Jurkat, Clone E6-1 (cell line): Measurements from ENCODE around the gene CBX7.

Experiments
- DNase-seq: peaks from one replicate; pipeline ENCODE4 v3.0.0-alpha.2; 2011; ENCODE audit warnings: low read depth, low spot score
- H3K4me3 ChIP-seq: 2 replicates; pipeline ENCODE4 v1.5.1; 2011; ENCODE audit warnings: mild to moderate bottlenecking, low read length, control low read depth, moderate library complexity

The CBX7 gene

DNA sequence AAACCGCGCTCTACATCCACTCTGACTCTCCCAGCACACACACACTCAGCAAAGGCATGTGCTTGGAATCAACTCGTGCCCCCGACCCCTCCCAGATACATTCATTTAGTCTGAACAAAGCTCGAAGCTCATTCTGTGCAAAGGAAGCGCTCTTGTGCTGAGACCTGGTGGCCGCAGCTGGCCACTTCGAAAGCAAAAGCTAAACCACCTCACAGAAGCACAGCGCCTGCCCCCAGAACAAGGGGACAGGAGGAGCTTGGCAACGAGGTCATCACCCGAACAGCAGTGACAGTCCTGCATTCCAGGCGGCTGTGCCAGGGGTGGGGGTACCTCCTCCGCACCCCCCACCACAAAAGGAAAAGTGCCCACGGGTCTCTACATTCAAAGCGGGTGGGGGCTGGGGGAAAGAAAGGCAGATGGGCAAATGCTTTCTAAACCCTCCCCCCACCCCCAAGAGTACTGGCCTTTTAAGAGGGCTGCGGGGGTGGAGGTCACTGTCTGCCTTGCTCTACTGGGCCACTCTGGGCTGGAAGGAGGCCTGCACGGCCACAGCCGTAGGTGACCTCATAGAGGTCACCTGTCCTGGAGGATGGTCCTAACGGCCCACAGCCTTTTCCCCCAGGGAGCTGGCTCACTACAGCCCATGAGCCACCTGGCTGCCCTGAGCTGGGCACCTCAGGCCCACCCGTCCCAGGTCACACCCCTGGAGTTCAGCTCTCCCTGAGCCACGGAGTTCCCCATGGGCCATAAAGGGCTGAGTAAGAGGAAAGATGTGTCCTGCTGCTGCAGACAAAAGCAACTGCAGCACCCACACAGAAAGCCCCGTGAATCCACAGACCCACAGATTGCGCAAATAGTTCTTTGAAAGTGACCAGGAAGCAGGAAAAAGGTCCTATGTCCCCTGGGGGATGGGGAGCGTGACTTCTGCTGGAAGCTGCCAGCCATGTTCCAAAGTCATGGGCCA, 21.3 kb downstream of the CBX7 start:
- no peak for DNase-seq
- no peak overlapping the region for H3K4me3 ChIP-seq

DNA sequence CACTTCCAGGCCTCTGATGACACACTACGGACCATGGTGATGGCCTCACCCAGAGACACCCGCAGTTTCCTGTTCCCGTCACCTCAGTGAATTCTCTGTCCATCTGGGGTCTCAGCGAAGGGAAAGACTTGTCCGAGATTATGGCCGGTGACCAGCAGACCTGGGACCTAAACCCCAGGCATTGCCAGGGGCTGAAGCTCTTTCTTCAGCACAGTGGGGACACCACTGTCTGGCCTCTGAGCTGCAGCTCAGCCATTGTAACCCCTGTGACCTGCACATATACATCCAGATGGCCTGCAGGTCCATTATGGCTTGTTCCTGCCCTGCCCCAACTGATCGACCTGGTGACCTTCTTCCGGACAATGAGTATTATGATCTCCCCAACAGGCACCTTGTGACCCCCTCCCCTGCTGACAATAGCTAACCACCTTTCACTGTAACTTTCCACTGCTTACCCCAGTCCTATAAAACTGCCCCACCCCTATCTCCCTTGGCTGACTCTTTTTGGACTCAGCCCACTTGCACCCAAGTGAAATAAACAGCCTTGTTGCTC, 22.3 kb downstream of the CBX7 start:
- H3K4me3 ChIP-seq: no peak overlapping the region
- DNase-seq: no peak

DNA sequence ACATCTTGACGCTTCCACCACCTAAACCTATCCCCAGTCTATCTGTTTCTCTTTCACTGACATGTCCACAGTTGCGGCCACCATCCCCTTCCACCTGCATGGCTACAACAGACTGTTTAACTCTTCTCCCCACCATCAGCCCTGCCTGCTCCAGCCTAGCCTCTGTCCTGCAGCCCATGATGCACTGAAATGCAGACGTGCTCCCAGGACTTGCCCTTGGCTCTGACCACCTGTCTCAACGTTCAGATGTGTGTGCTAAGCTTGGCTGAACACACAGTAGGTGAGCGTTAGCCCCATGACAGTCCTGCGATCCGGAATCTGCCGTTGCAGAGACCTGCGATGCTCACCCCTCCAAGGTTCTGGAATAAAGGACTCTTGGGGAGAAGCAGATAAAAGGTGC, 22.7 kb downstream of the CBX7 start:
- DNase-seq: no peak
- H3K4me3 ChIP-seq: no peak overlapping the region

DNA sequence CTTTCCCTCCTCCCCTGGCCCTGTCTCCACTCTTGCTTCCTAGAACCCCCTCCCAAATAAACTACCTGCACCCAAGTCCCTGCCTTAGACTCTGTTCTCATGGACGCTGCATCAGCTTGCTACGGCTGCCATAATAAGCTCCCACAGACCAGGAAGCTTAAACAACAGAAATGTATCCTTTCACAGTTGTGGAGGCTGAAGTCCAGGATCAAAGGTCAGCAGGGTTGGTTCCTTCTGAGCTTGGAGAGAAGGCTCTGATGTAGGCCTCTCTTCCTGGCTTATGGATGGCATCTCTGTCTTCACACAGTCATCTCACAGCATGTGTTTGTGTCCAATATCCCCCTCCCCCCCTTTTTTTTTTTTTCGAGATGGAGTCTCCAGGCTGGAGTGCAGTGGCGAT, 23.4 kb downstream of the CBX7 start:
- H3K4me3 ChIP-seq: no peak overlapping the region
- no peak for DNase-seq

DNA sequence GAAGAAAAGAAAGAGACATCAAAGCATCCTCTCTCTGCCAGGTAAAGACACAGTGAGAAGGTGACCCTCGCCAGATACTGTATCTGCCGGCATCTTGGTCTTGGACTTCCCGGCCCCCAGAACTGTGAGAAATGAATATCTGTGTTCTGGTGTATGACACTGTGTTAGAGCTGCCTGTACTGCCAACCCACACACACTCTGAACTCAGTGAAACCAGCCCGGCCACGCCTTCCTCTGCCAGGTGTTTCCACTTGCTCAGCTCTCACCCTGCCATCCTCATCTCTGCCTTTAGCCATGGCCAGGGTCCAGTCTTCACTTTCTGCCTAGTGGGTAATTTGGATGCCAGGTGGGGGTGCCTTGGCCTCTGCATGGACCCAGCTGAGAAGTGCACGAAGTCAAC, 24.0 kb downstream of the CBX7 start:
- DNase-seq: no peak
- no peak overlapping the region for H3K4me3 ChIP-seq

DNA sequence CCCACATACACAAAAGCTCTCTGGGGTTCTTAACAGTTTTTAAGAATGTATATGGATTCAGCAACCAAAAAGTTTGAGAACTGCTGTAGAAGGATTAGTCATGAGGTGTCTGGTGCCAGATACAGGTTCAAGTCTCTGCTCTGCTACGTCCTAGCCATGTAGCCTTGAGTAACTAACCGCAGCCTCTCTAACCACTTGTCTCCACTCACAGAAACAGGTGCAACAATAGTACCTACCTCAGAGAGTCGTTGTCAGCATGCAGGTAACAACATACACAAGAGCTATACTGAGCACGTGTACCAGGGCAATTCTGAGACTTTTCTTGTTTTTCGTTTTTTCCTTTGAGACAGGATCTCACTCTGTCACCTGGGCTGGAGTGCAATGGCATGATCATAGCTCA, 26.9 kb downstream of the CBX7 start:
- no peak overlapping the region for H3K4me3 ChIP-seq
- no peak for DNase-seq

DNA sequence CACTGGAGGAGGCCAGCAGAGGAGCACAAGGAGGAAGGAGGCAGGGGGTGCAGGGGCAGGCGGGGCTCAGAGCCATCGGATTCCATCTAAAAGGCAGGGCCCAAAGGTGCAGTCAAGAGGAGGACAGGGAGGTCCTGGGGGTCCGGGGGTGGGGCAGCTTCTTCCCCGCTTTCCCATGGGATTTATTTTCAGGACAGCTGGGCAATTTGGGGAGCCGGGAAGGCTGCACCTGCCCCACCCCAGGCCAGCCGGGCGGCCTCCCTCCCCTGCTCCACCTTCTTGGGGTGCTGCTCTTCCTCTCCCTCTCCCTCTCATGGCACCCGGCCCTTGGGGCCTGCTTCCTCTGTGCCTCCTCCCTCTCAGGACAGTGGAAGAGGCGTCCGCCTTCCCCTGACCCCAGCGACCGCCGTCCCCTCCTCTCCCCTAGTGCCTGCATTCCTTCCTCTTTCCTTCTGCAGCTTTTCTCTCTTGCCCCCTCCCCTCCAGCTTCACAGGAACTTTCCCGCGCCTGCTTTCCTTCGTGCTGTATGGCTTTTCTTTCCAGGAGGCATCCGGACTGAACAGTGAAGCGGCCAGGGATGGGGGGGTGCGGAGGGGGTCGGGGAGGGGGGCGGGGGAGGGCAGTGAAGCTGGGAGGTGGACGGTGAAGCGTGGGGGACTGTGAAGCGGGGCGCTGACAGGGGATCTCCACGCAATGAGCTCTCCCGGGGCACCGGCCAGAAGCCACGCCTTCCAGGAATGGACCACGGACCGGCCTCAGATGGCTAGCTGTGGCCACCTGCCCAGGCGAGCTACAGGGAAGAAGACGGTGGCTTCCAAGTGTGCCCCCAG, 28.5 kb downstream of the CBX7 start:
- no peak for DNase-seq
- H3K4me3 ChIP-seq: no peak overlapping the region

DNA sequence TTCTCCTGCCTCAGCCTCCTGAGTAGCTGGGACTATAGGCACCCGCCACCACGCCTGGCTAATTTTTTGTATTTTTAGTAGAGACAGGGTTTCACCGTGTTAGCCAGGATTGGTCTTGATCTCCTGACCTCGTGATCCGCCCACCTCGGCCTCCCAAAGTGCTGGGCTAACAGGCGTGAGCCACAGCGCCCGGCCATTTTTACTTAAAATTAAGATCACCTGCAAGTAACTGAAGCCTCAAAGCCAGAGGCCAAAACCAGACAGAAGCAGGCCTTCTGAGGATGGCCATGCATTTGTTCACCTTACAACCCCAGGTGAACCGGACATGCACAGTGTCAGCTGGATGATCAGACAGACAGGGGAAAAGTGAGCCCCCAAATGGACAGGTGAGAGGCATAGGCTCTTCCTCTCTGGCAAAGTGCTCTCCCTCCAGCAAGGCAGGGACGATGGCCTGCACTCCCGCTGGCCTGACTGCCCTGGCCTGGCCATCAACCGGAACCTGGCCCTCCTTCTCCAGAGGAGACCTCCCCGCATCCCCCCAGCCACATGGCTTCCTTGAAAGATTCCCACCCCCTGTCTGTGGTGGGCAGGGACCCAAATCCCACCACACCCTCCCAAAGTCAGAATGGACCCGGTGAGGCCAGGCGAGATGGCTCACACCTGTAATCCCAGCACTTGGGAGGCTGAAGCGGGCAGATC, 29.6 kb downstream of the CBX7 start:
- no peak overlapping the region for H3K4me3 ChIP-seq
- DNase-seq: no peak

DNA sequence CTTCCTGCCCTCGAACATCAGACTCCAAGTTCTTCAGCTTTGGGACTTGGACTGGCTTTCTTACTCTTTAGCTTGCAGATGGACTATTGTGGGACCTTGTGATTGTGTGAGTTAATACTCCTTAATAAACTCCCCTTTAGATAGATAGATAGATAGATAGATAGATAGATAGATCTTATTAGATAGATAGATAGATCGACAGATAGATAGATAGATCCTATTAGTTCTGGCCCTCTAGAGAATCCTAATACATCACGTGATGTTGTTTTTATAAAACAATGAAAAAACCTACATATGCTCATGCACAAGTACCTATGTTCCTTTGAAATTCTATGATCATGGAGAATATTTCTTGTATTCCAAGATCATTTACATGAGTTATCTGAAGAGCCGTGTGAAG, 31.5 kb downstream of the CBX7 start:
- no peak overlapping the region for H3K4me3 ChIP-seq
- no peak for DNase-seq

DNA sequence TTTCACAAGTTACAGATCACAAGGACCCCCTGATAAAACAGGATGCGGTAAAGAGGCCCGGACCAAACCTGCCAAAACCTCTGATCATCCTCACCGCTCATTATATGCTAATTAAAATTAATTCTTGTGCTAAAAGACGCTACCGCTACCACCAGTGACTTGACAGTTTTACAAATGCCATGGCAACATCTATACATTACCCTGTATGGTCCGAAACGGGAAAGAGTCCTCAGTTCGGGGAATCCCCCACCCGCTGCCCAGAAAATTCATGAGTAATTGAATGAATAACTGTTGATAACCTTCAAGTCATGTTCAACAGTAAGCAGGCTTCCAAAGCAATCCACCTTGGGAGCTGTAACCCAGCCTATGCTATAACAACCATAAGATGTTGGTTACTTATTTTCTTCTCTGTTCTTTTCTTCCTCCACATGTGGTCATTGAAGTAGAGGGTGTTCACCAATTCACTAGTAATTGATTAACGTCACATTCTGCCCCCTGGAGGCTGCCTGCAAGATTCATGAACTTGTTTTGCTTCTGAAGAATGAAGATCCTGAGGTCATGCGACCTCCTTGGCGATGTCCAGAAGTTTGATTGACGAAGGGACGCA, 34.8 kb downstream of the CBX7 start:
- no peak for DNase-seq
- H3K4me3 ChIP-seq: no peak overlapping the region

DNA sequence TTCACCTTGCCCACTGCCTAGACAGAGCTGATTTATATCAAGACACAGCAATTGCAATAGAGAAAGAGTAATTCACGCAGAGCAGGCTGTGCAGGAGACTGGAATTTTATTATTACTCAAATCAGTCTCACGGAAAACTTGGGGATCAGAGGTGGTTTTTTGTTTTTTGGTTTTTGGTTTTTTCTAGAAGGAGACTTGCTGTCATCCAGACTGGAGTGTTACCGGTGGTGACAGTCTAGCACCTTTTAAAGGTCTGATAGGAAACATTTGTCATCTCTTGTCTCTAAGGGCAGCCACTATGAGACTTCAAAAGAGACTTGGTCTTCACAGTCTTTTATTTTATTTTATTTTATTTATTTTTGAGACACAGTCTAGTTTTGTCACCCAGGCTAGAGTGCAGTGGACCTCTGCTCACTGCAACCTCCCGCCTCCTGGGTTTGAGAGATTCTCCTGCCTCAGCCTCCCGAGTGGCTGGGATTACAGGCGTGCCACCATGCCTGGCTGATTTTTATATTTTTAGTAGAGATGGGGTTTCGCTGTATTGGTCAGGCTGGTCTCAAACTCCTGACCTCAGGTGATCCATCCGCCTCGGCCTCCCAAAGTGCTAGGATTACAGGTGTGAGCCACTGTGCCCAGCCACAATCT, 36.4 kb downstream of the CBX7 start:
- no peak for DNase-seq
- H3K4me3 ChIP-seq: no peak overlapping the region

DNA sequence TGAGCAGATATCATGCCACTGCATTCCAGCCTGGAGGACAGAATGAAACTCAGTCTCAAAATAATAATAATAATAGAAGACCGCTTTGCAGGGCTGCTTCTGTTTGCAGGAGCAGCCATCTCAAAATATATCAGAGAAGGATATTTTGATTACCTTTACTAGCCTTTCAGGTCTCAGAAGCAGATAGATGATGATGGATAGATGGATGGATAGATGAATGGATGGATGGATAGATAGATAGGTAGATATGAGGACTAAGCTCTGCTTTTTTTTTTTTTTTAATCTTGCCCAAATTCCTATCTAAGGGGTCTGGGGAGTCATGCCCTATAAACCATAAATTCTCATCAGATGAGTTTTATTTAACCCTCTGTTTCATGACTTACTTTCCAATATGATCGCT, 36.9 kb downstream of the CBX7 start:
- no peak overlapping the region for H3K4me3 ChIP-seq
- DNase-seq: no peak

DNA sequence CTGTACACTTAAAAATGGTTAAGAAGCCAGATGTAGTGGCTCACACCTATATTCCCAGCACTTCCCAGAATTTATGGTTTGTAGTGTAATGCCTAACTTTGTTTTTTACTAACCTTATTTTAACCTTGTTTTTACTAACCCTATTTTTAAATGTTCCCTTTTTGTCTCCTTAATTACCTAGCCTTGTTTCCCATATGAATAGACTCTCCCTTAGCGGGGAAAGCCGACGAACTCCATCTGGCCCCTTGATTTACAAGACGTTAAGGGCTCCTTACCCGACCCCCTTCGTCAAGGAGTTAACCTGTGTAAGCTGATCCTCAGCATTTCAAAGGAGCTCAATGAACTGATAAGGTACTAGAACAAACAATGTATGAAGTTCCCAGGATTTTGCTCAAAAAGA, 38.4 kb downstream of the CBX7 start:
- DNase-seq: no peak
- H3K4me3 ChIP-seq: no peak overlapping the region

DNA sequence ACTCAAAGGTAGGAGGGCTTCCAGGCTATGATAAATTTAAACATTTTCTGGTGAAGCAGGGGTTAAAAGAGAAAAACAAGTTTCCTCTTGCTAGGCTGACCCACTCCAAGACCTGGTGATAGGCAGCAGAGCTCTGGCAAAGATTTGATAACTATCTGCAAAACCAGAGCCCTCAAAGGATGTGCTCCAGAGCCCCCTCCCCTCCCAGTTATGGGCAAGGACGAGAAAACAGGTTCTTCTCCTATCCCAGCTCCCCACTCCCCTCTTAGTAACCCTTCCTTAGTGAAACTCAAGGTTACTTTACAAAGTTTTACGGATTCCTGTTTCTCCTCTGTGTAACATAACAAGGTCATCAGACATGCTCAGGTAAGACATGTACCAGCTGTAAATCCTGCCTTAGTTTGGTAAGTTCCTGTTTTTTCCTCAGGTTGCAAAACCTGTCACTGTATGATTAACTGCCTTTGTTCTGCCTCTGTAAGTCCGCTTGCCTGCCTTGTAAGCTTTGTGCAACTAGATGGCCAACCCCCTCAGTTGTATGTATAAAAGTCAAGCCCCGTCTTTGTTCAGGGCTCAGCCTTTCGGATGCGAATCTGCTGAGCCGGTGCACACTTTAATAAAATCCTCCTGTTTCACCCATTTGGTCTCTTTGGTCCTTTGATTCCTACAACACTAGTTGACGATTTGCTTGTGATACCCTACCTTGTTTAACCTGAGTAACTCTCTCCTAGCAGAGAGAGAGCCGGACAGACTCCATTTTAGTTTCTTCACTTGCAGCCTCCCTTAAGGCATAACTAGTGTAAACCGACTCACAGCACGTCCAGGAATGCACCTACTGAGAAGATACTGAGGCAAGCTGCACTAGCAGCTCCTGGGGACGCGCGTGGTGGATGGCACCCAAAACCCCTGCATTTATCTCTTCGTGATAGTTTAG, 41.6 kb downstream of the CBX7 start:
- no peak overlapping the region for H3K4me3 ChIP-seq
- no peak for DNase-seq

DNA sequence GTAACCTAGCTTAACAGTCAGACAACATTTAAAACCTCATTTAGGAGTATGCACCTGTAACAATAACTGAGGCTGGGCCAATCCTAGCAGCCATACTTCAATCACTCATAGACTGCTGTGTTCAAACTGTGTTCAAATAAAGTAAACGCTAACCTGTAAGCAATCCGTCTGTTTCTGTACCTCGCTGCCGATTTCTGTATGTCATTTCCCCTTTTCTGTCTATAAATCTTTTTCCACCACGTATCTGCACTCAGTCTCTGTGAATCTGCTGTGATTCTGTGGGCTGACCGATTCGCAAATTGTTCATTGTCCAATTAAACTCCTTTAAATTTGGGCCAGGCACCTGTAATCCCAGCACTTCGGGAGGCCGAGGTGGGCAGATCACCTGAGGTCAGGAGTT, 43.1 kb downstream of the CBX7 start:
- no peak for DNase-seq

DNA sequence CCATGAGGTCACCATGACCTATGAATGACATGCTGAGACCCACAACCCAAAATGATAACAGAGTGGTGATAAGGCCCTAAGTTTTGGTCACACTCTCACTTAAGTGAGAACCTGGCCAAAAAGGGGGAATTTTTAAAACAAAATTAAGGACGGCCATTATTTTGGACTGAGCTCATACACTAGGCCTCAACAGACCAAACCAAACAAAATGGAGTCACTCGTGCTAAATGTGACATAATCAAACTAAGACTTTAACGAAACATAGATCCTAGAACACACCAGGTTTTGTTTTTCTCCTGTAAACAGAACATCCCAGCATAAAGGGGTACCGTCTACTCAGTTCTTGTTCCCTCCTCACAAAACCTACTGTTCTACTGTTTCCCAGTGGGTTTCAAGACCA, 44.0 kb downstream of the CBX7 start:
- DNase-seq: no peak
- H3K4me3 ChIP-seq: no peak overlapping the region

More for the DNA sequence above, 43.1 kb downstream of the CBX7 start:
- no peak overlapping the region for H3K4me3 ChIP-seq

DNA sequence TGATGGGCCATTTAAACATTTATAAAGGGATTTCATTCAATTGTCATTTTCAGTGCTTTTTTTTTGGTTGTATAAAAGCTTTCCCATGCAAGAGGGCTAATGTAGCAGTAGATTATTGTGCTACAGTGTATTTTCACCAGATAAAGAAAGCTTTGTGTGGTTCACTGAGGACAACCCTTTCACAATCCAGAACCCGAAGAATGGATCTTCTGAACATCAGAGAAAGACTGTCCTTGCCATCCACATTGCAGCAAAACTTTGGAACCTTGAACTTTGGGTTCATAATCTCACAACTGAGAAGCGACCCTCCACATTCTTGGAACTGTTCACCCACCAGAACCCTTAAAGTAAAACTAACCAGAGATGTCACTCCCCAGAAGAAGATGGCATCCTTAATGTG, 46.2 kb downstream of the CBX7 start:
- DNase-seq: no peak
- H3K4me3 ChIP-seq: no peak overlapping the region

DNA sequence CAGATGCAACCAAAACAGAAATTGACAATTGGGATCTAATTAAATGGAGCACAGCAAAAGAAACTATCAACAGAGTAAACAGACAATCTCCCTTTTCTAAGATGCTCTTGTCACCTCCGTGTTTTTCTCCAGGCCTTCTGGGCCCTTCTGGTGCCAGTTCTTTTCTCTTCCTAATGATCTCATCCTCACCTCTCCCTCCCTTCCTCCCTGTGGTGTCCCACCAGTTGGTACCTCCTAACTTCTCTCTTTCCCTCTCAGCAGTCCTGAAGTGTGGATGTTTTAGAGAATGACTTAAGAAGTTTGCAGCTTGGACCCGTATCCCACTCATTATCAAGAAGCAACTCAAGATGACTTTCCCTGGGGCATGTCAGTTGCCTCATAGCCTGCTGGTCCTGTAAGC, 49.0 kb downstream of the CBX7 start:
- DNase-seq: no peak
- H3K4me3 ChIP-seq: no peak overlapping the region
